Embryonic facial prominence (tissue), 1 donor: ENCODE results near the gene USP37.
"Not testable (repeated sequence)": the region's sequence is repeated elsewhere in the genome, so short reads cannot be mapped to it uniquely, and the experiment has no call there.

Experiments used
- DNase-seq: peaks from one replicate; pipeline ENCODE4 v3.0.0-alpha.2; 2016; ENCODE audit errors: extremely low spot score

The USP37 gene

DNA sequence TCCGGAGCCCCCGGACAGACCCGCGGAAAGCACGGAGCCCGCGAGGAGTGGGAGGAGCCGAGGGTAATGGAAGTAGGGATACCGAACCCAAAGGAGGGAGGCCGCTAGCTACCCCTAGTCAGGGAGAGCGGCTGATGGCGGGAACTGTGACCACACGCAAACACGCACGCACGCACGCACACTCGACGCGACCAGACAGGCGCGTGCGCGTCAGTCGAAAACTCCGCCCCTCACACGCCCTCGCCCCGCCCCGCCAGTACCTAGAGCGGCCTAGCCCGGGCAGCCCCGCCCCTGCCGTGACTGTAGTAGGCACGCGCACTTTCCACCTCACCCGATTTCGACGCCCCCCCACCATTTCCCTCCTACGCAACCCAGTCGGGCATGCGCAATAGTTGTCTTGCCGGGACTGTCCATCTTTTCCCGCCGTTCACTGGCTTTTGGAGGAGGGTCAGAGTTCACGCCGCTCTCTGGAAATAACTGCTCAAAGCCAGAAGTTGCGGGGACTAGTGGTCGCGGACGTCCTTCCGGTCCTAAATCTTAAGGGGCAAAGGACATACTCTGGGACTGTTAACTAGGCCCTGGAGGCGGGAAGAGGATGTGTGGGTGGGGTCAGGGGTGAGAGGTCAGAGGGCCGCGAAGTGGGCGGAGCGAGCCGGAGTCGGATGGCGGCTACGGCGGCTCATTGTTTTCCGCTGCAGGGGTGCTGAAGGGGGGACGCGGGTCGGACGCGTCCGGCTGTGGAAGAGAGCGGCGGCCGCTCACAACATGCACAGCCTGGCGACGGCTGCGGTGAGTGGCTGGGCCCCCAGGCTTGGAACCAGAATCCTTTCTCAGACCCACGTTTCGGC is at the start of gene USP37, which contains the start of gene CNOT9:
USP37 (minus strand) TSS at position 162 of the 848 bp plus-strand sequence. CDS start 9,698 bp downstream, outside the sequence.
CNOT9 (plus strand) TSS at position 650 of the 848 bp plus-strand sequence; CDS start at position 766, 116 bp downstream.
- peak; percentile 99 for DNase-seq

DNA sequence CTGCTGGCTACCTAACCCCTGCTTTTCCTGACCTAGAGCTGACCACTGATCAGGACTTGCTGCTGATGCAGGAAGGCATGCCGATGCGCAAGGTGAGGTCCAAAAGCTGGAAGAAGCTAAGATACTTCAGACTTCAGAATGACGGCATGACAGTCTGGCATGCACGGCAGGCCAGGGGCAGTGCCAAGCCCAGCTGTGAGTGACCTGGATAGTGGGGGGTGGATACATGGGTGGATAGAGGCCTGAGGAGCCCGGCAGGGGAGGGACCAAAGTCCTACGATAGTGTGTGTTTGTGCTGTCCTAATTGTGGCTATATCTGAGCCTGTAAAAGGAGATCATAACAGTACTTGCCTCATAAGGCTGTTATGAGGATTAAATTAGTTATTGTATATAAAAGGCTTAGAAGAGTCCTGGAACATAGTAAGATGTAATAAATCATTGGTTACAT is 47.7 kb upstream of the USP37 start:
- DNase-seq = no peak

DNA sequence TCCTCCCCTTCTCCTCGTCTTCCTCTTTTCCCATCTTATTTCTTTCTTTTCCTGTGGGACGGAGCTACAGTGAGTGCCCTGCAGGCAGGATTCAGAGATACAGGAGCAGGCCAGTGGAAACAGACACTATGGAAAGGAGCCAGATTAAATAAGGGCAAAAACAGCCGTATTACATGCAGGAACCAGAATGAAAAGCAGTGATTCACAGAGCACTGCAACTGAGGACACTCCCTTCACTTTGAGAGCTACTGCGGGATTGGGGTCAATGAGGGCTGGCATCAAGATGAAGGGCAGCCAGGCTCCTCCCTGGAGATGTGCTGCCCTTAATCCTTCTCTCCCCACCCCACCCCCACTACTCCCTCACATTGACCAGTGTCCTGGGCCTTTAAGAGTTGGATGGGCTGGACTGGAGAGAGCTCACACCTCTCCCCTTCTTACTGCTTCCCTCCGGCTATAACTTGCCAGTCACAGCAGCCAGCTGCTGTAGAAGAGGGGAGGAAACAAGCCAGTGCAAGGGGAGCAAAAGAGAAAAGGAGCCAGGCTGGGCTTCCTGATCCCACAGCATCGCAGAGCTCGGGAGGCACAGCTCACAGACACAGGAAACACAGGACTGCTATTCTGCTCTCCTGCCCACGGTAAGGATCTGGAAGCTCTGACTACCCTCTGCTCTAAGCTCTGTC is 39.4 kb upstream of the USP37 start, which contains the start of gene PLCD4:
PLCD4 (plus strand) TSS at position 464 of the 680 bp plus-strand sequence. CDS start 7,841 bp downstream, outside the sequence.
- DNase-seq = no peak

GRCh38 chr2:218605432-218605831 is 37.3 kb upstream of the USP37 start:
- DNase-seq = peak; percentile 22

GRCh38 chr2:218585541-218585940 is 17.4 kb upstream of the USP37 start:
- no peak for DNase-seq

DNA sequence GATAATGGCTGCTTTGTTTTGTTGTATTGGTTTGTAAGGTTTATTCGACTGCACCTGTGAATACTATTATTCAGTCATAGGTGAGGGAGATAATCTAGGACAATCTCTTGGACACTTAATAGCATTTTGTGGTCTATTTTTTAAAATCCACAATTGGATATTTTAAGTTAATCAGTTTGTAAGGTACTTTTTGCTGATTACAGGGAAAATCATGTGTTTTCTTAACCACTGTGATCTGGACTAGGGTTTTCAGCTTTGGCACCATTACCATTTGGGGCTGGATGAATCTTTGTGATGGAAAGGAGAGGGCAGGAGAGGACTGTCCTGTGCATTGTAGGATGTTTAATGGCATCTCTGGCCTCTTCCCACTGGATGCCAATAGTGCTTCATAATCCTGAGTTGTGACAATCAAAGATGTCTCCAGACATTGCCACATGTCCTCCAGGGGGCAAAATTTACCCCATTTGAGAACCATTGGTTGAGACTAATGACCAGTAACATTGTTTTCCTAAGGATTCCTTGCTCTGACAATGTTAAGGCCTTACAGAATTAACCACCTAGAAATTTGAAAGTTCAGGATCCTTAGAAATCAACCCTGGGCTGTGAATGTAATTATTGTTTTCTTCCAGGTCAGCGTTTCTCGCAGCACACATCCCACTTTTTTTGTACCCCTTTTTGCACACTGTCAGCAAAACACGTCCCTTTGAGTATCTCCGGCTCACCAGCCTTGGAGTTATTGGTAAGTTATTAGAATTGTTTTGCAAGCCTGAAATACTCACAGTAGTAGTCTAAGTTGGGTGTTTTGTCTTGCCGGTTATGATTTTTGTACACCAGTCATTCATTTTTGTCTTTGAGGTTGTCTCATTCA is 16.1 kb upstream of the USP37 start:
- DNase-seq = no peak

GRCh38 chr2:218582076-218582475 is 13.9 kb upstream of the USP37 start:
- no peak for DNase-seq

DNA sequence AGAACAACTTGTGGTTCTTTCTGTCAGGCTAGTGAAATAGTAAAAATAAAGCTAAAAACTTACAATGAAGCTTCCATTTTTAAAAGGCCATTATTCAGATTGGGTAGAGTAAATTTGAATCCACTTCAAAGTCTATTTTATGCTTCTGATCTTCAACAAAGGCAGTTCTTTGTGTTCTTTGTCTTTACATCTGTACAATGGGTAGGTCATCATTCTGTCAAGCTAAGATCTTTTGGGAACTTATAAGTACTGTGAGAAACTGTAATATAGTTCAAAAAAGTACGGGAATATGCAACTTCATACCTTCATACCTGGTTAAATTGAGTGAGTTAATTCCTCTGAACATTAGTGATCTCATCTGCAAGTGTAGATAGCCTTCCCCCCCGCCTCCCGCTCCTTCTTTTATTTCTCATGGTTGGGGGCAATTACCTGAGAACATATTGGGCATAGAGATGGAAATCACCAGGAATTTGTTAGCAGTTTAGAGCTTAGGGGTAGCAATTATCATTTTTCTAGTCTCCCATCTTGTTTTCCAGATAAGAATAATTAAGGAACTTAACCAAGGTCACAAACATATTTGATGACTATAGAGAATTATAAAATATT is 10.2 kb upstream of the USP37 start:
- no peak for DNase-seq

DNA sequence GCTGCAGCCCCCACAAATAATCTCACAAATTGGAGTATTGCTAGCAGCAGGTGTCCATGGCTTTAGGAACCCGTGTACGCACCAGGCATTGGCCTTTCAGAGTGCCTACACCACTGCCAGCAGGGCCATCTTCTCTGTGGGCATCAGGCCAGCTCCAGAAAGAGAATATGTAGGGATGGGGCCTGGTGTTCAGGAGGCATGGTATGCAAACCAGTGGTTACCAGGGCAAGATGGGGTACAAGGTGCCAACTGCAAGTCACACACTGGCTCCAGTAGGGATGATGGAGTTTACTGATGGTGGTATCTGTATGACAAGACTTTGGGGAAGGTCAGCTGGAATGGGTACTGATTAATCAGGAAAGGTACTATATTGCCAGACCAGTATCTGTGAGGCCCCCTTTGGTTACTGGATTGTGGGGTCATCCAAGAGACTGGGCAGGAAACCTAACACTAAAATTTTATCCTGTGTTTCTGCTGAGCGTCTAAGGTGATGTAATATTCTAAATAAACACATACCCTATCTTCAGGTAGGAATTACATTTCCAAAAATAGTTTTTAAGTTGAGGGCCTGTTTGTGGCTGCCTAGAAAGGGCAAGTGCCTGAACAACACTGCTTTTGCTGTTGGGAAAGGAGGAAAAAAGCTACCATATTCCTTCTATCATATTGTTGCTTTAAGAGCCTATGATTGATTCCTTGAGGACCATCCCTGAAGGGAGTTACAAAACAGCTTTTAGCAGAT is 9.5 kb upstream of the USP37 start:
- DNase-seq = no peak

- no peak for DNase-seq
Measured at GRCh38 chr2:218576854-218577253, 8.7 kb upstream of the USP37 start.

DNA sequence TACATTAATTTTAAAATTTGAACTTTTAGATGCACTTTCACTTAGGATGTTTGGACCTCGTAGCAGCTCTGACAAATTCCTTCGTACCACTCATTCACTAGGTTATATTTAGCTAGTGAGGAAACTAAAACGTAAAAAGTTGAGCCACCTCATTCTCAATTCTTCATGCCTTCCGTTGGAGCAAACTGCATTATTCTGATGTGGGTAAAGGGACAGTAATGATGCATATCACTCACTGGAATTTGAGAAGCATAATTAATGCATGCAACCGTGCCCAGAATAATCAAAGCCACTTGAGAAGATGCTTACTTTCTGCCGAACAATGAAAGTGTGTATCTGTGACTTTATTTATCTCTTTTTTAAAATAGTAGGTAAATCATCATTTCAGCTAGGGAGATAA is 2.7 kb upstream of the USP37 start:
- DNase-seq = no peak

DNA sequence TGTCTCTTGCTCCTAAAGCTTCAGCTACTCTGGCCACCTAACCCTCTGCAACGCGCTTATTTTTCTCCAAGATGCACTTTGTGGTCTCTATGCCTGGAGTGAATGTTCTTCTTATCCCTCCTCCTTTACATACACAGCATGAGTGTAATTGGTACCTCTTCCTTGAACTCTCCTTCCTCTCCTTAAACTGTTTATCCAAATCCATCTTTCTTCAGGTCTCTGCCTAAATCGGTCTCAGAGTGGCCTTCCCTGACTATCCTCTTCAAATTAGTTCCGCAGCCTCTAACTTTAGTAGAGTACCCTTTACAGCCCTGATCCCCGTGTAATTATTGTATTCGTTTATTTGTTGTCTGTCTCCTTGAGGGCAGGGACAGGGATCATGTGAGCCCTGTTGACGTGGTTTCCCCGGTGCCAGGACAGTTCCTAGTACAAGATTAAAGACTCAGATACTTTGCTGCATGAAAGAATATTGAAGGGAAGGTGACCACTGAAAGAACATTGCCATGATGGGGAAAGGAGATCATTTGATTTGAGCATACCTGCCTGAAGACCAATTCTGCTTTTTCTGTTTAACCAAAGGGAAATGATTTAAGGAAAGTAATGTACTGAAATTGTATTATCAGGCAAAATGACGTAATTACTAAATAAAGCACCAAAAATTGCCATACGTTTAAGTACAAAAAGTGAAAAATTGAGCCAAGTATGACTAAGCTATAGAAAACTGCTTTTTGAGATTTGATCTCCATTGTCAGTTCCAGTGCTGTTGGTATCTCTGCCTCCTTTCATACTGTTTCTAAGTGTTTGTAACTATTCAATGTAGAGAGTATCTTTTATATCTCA is 1.7 kb upstream of the USP37 start:
- no peak for DNase-seq

DNA sequence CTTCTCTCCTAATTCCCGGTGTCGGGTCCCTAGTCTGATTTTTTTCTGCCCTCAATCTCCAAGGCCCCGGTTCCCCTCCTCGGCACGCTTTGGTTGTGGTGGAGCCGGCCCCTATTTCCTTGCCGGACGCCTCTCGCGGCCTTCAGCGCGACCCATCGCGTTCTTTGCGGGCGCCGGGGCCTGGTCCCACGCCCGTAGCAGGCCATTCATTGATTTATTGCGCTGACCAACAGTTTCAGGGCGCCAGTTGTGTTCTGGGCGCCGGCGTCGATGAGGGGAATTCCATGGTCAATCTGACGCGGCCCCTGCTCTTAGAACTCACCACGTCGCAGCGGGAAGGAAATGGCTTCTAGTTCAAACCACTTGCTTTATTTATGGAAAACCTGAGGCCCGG is 884 bp upstream of the USP37 start:
- no peak for DNase-seq

DNA sequence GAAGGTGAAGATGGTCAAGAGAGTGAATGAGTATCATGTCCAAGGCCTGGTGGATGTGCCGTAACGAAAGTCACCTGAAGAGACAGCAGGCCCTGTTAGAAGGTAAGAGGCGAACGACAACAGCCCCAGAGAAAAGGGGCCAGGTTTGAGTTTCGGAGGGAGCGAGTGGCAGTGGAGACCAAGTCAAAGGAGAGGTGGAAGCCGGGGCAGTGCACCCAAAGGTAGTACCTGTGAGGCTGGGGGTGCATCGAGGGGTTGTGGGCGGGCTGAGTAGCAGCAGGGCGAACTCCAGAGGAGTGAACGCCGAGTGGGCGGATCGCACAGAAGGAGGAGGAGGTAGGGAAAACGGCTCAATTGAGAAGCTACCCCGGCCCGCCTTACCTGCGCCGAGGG is 358 bp downstream of the USP37 start:
- DNase-seq = no peak

DNA sequence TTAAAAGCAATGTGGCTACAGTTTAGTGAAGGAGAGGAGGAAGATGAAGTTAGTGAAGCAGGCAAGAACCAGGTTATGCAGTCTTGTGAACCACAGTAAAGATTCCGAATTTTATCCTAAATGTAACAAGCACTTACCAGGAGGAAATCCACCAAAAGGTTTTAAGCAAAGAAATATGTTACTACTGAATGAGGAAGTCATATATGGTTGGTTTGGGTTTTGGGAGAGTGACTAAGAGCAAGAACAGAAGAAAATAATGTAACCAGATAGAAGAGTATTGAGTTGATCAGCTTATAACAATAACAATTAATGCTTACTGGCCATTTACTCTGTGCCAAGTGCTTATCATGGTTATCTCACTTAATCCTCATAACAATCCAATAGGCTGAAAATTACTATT is 1.9 kb downstream of the USP37 start:
- no peak for DNase-seq

- no peak for DNase-seq
Measured at GRCh38 chr2:218564056-218564455, 4.1 kb downstream of the USP37 start.

- no peak for DNase-seq
Measured at GRCh38 chr2:218558986-218559385, 9.2 kb downstream of the USP37 start.

DNA sequence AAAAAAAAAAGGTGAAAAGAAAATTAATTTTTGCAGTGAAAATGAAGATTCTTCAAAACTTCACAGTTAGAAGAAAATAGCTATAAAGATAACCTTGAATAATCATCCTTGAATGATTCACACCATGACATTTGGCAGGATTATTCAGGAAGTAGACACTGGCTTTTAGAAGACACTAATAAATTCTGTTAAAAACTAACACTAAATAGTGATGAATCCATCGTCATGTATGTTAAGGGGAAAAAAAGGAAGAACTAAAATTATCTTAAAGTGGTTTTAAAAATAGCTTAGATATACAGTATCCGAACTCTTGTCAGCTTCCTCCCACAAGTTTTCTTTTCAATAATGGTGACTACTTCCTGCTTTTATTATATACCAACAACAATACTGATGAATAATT is 10.2 kb downstream of the USP37 start:
- DNase-seq = no peak

DNA sequence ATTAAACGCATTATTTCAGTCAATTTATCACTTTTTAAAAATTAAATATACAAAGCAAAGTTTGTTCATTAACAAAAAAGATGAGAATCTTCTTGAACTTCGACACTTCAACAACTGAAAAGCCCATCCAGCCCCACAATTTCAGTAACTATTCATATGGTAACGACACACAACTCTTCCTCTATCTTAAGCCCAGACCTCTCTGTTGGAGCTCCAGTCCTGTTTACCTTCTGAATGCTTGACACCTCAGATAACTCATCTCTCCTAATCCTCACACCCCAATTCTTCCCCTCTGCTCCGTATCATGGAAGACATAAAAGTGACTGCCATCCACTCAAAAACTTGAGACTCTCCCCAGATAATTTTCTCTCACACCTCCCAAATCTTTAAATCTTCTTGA is 12.6 kb downstream of the USP37 start:
- no peak for DNase-seq

DNA sequence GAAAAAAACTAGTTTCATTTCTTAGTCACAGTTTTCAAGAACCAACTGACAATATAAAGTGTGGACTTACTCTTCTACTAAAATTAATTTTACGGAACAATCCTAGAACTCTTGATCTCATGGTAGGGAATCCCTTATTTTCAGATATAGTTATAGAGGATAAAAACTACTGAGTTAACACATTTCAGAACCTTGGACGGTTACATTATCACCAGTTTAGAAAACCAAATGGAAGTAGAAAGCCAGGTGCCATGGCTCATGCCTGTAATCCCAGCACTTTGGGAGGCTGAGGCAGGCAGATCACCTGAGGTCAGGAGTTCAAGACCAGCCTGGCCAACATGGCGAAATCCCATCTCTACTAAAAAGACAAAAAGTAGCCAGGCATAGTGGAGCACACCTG is 13.9 kb downstream of the USP37 start:
- DNase-seq = not testable (repeated sequence)
